ENCODE data around the gene DNAJA4. TPM values are rescaled to one million over a fixed set of nuclear protein-coding genes. Genes with fewer than 3 reads are reported as not detected.

DNAJA4 gene
- total and polyA plus RNA-seq, 2 of the 8 experiments (the other 6 are each of a cell fraction or from before 2014, with no cell fraction given) = 3.6 to 6.2 TPM

GRCh38 chr15:78317145-78317836, 52.9 kb downstream of the DNAJA4 start:
- Histone ChIP-seq H2AK5ac (ENCODE audit: low read depth, low read length) (no peak overlapping the region), H4K91ac (replicated peaks; ENCODE audit: insufficient read length, low read length) (peak overlapping the region; percentile 20), H4K20me1 (replicated peaks in 1 of 2; ENCODE audit: control insufficient read depth in 1 of 2, insufficient read depth in 2 of 2, low read length in 2 of 2) (no peaks in the 10 kb centered on the region), H2BK120ac (replicated peaks; ENCODE audit: low read depth, low read length) (no peak overlapping the region), H2AFZ (ENCODE audit: low read length) (peak overlapping the region; percentile 31; the same call in 1 of the 2 replicates), H2BK12ac (ENCODE audit: low read depth, low read length) (peak overlapping the region; percentile 51; the same call in 1 of the 2 replicates), H4K5ac (ENCODE audit: insufficient read length, low read depth, low read length) (no peak overlapping the region), H2BK5ac (ENCODE audit: low read depth, low read length) (no peak overlapping the region), H3K14ac (ENCODE audit: insufficient read length) (no peak overlapping the region), H3K4me2 (ENCODE audit: insufficient read depth in 1 of 2, low read depth in 2 of 2, low read length in 2 of 2) (no peak overlapping the region), H3K36me3 (ENCODE audit: control insufficient read depth in 2 of 4, insufficient read depth in 4 of 4, low read length in 3 of 4) (no peaks in the 10 kb centered on the region), H3K27ac (ENCODE audit: low read depth, low read length) (no peak overlapping the region), H3K79me2 (ENCODE audit: control insufficient read depth in 1 of 2, insufficient read depth in 2 of 2, low read length in 2 of 2) (no peaks in the 10 kb centered on the region), H3K79me1 (ENCODE audit: low read depth, low read length) (no peaks in the 10 kb centered on the region), H3K9ac (replicated peaks in 1 of 4; ENCODE audit: extremely low read depth in 1 of 4, low read depth in 3 of 4, low read length in 3 of 4) (no peak overlapping the region; a peak in 1 of 7 replicates), H4K8ac (ENCODE audit: extremely low read depth, insufficient read depth, low read length) (no peak overlapping the region; the same call in 1 of the 2 replicates), H3K4me1 (replicated peaks in 1 of 4; ENCODE audit: control insufficient read depth in 3 of 4, insufficient read depth in 4 of 4, low read length in 3 of 4) (peaks cover 8 to 23% (median 18%) of the 10 kb centered on the region in 4 experiments), H3K27me3 (replicated peaks in 1 of 4; ENCODE audit: control insufficient read depth in 3 of 4, extremely low read depth in 1 of 4, insufficient read depth in 3 of 4, low read length in 3 of 4) (no peaks in the 10 kb centered on the region), H3K23ac (ENCODE audit: insufficient read length) (no peak overlapping the region), H2BK20ac (ENCODE audit: low read length) (peak overlapping the region; percentile 55; the same call in 1 of the 2 replicates), H3K4me3 (ENCODE audit: extremely low read depth in 1 of 4, insufficient read depth in 2 of 4, low read depth in 3 of 4, low read length in 4 of 4) (no peak overlapping the region), H3K23me2 (ENCODE audit: low read depth, low read length) (no peaks in the 10 kb centered on the region), H3K4ac (replicated peaks; ENCODE audit: insufficient read length, low read depth, low read length) (peak overlapping the region; percentile 12), H3K9me3 (ENCODE audit: insufficient read depth in 2 of 2, low read depth in 1 of 2, low read length in 1 of 2) (no peaks in the 10 kb centered on the region), H3K56ac (replicated peaks; ENCODE audit: insufficient read length, low read depth, low read length) (no peak overlapping the region), H2BK15ac (ENCODE audit: low read length) (no peak overlapping the region), H3K18ac (ENCODE audit: extremely low read depth, low read length) (no peak overlapping the region; the same call in 1 of the 2 replicates)
- FAIRE-seq (no peak), DNase-seq (ENCODE audit: low read depth in 1 of 2, low spot score in 2 of 2) (no peak)
- ChIA-PET POLR2A (ENCODE audit: partially characterized antibody) (interaction anchor here (0.5 to 1.6 kb wide), 6 partner anchors 22 to 163 kb away, joined by 3 to 7 read pairs (median 4); partner anchors contain the start of gene CRABP1), CTCF (ENCODE audit: partially characterized antibody) (interaction anchor here (0.6 to 13.0 kb wide), 21 partner anchors 9 to 392 kb away, joined by 3 to 104 read pairs (median 5); partner anchors contain the start of gene CRABP1)
- WGBS, 2 experiments (ENCODE audit: extremely low coverage in 1 of 2, insufficient coverage in 1 of 2, insufficient read length in 1 of 2, insufficient replicate concordance in 2 of 2, low coverage in 1 of 2, low lambda C conversion rate in 2 of 2, missing lambda C conversion rate in 1 of 2) = 82% methylated on average over 8 of the region's 8 CpGs; no CpG with 5 or more reads in 1 of the 2 experiments
- TF ChIP-seq EGR1 (IDR thresholded peaks at IDR 0.05; ENCODE audit: borderline replicate concordance, low read depth, low read length) = no peak
- no peak for TF ChIP-seq USF2 (IDR thresholded peaks at IDR 0.05; ENCODE audit: low read length)
- TF ChIP-seq CBX8 (IDR thresholded peaks at IDR 0.05; ENCODE audit: borderline replicate concordance, low read depth, low read length) = no peak
- peak in 1 of 3 experiments; percentile 5; a peak in 1 of 4 replicates for TF ChIP-seq CTCF (IDR thresholded peaks at IDR 0.05; ENCODE audit: control extremely low read depth in 1 of 3, insufficient read depth in 1 of 3, low read depth in 1 of 3, low read length in 3 of 3)
